Mucosa of gallbladder (tissue), 1 donor: Measurements from ENCODE around the gene CTBP2. TPM values are rescaled to one million over a fixed set of nuclear protein-coding genes. Genes with fewer than 3 reads are reported as not detected.
A peak's percentile ranks its signal among the peaks of the same experiment; 100 is the strongest.
"Not testable (repeated sequence)": the region's sequence is repeated elsewhere in the genome, so short reads cannot be mapped to it uniquely, and the experiment has no call there.

Experiments
- DNase-seq: peaks from one replicate; pipeline ENCODE4 v3.0.0-alpha.2; 2020; ENCODE audit warnings: low spot score
- total RNA-seq: library from RNA; stranded (reverse); gene quantifications from one replicate; pipeline ENCODE4 v1.2.1, GENCODE V29; 2021
- donor health status: DM: no; HTN: no; CAD: no.

The CTBP2 gene
- total RNA-seq, 1 donor from 2014 or later: 99.5 TPM

GRCh38 chr10:124997771-124998623 lies 162.4 kb downstream of the CTBP2 start:
- no peak for DNase-seq

- DNase-seq: peak; percentile 7
Observed at GRCh38 chr10:124997306-124997705, 163.1 kb downstream of the CTBP2 start.

GRCh38 chr10:124996854-124997215 lies 163.5 kb downstream of the CTBP2 start:
- DNase-seq: peak; percentile 9

GRCh38 chr10:124996127-124996853 lies 164.1 kb downstream of the CTBP2 start:
- DNase-seq: no peak

GRCh38 chr10:124995605-124996004 lies 164.8 kb downstream of the CTBP2 start:
- DNase-seq: no peak

GRCh38 chr10:124994573-124995473 lies 165.5 kb downstream of the CTBP2 start:
- no peak for DNase-seq

GRCh38 chr10:124993736-124994451 lies 166.5 kb downstream of the CTBP2 start:
- no peak for DNase-seq

GRCh38 chr10:124993345-124993708 lies 167.0 kb downstream of the CTBP2 start:
- DNase-seq: no peak

GRCh38 chr10:124992462-124993344 lies 167.7 kb downstream of the CTBP2 start:
- peak; percentile 74 for DNase-seq

- DNase-seq: no peak
Observed at GRCh38 chr10:124991835-124992234, 168.5 kb downstream of the CTBP2 start.

- peak; percentile 8 for DNase-seq
Observed at GRCh38 chr10:124990671-124991625, 169.4 kb downstream of the CTBP2 start.

GRCh38 chr10:124989526-124989925 lies 170.8 kb downstream of the CTBP2 start:
- DNase-seq: no peak

- not testable (repeated sequence) for DNase-seq
Observed at GRCh38 chr10:124988753-124989152, 171.6 kb downstream of the CTBP2 start.

- no peak for DNase-seq
Observed at GRCh38 chr10:124987788-124988187, 172.6 kb downstream of the CTBP2 start.

- no peak for DNase-seq
Observed at GRCh38 chr10:124985162-124985561, 175.2 kb downstream of the CTBP2 start.

- DNase-seq: no peak
Observed at GRCh38 chr10:124984376-124984775, 176.0 kb downstream of the CTBP2 start.

- no peak for DNase-seq
Observed at GRCh38 chr10:124983321-124983720, 177.0 kb downstream of the CTBP2 start.

- DNase-seq: no peak
Observed at GRCh38 chr10:124978376-124978725, 182.0 kb downstream of the CTBP2 start.

- DNase-seq: no peak
Observed at GRCh38 chr10:124977648-124978375, 182.6 kb downstream of the CTBP2 start.
